HG03045 (cell line): ENCODE measurements around the gene ARPIN.
"Not testable (repeated sequence)": the region's sequence is repeated elsewhere in the genome, so short reads cannot be mapped to it uniquely, and the experiment has no call there.

Experiments
- ATAC-seq: cut with Tn5 transposase; IDR thresholded peaks from one replicate; pipeline ENCODE4 v1.9.1; 2021; ENCODE audit warnings: mild to moderate bottlenecking, moderate library complexity; ENCODE audit not compliant: unreplicated experiment

ARPIN gene

GRCh38 chr15:89912674-89913396, at the start of gene ARPIN:
ARPIN (minus strand) TSS chr15:89912952; CDS start chr15:89912835, 117 bp downstream.
- ATAC-seq: no peak

GRCh38 chr15:89958107-89958805, 45.5 kb upstream of the ARPIN start:
- no peak for ATAC-seq

GRCh38 chr15:89955449-89955998, 42.8 kb upstream of the ARPIN start:
- ATAC-seq: not testable (repeated sequence)

- ATAC-seq: no peak
Measured at GRCh38 chr15:89954541-89954940, 41.8 kb upstream of the ARPIN start.

- ATAC-seq: no peak
Measured at GRCh38 chr15:89948796-89949195, 36.0 kb upstream of the ARPIN start.

GRCh38 chr15:89947385-89947784, 34.6 kb upstream of the ARPIN start:
- ATAC-seq: no peak

GRCh38 chr15:89946681-89947299, 34.0 kb upstream of the ARPIN start:
- ATAC-seq: no peak

GRCh38 chr15:89943721-89944120, 31.0 kb upstream of the ARPIN start:
- not testable (repeated sequence) for ATAC-seq

- ATAC-seq: no peak
Measured at GRCh38 chr15:89939910-89940309, 27.2 kb upstream of the ARPIN start.

- ATAC-seq: not testable (repeated sequence)
Measured at GRCh38 chr15:89939377-89939776, 26.6 kb upstream of the ARPIN start.

- ATAC-seq: no peak
Measured at GRCh38 chr15:89937365-89938350, 24.9 kb upstream of the ARPIN start.

- ATAC-seq: no peak
Measured at GRCh38 chr15:89936786-89937265, 24.1 kb upstream of the ARPIN start.

- ATAC-seq: no peak
Measured at GRCh38 chr15:89936051-89936785, 23.5 kb upstream of the ARPIN start.

GRCh38 chr15:89932880-89933279, 20.1 kb upstream of the ARPIN start:
- ATAC-seq: no peak

- ATAC-seq: no peak
Measured at GRCh38 chr15:89928421-89928820, 15.7 kb upstream of the ARPIN start.

GRCh38 chr15:89926158-89926557, 13.4 kb upstream of the ARPIN start:
- ATAC-seq: no peak

- ATAC-seq: no peak
Measured at GRCh38 chr15:89917442-89918101, 4.8 kb upstream of the ARPIN start.

- no peak for ATAC-seq
Measured at GRCh38 chr15:89916660-89917059, 3.9 kb upstream of the ARPIN start.

- no peak for ATAC-seq
Measured at GRCh38 chr15:89912145-89912673, 543 bp downstream of the ARPIN start.
